GM21723 (cell line): ENCODE measurements around the gene GAK.
"Not testable (repeated sequence)": the region's sequence is repeated elsewhere in the genome, so short reads cannot be mapped to it uniquely, and the experiment has no call there.

Experiments used
- ATAC-seq: cut with Tn5 transposase; IDR thresholded peaks from one replicate; pipeline ENCODE4 v1.9.1; 2021; ENCODE audit warnings: mild to moderate bottlenecking, moderate library complexity; ENCODE audit not compliant: unreplicated experiment

Gene GAK

GRCh38 chr4:821181-821591 lies 110.9 kb downstream of the GAK start:
- no peak for ATAC-seq

DNA sequence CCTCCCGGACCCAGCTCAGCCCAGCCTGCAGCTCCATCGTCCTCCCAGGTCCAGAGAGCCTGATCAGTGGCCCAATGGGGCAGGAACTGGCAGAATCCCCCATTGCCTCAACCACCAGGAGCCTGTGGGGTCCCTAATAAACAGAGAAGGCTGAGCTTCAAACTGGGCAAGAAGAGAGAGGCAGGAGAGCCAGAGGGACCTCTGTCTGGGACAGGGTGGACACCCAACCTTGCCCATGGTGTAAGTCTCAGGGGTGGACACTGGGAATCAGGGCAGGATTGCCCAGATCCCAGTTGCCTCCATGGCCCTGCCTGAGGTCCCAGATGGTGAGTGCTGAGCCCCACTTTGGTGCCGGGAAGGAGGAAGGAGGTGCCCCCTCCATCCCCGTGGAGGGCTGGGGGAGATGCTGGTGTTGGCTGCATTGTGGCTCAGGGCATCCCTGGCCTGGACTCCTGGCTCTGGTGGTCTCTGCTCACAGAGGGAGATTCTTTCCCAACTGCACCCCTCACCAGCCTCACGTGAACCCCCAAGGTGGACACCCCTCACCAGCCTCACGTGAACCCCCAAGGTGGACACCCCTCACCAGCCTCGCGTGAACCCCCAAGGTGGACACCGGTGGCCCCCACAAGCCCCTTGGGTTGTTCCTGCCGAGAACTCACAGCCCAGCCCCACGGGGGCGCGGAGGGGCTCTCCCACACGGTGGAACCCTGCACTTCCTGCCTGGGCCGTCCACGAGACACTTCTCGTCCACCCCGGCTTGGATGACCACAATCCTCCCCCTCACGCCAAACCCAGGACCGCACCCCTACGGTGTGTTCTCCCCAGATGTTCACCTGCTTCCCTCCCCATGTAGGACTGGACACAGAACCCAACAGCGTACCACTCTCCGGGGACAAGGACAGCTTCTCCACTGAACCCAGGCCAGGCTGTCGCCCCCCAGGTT lies 111.6 kb downstream of the GAK start:
- ATAC-seq, result no peak

DNA sequence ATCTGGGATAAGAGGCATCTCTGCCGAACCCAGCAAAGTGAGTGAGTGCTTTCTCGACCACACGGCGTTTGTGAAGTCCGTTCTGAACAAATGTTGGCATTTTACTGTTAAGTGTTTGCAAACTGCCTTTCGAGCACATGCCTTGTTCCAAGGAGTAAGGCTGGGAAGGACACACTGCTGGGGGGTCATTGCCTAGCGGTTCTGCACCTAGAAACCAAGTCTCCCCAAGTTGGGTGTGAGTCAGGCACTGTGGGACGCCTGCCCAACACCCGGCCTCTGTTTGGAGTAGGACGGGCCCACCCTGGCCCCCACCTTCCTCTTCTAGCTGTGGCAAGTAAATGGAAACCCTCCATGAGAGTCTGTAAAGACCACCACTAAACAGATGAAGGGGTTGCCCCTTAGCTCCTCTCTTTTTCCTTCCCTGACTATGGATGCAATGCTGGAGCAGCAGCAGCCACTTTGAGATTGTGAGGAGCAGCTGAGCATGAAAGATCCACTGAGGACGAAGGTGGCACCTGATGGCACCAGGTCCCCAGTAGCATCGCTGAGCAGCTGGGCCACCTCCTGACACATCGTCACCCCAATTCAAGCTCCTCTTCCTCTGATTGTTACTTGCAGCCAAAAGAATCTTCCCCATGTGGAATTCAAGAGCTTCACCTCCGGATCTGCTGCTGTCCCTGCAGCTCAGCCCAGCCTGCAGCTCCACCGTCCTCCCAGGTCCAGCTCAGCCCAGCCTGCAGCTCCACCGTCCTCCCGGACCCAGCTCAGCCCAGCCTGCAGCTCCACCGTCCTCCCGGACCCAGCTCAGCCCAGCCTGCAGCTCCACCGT lies 112.5 kb downstream of the GAK start:
- no peak for ATAC-seq

DNA sequence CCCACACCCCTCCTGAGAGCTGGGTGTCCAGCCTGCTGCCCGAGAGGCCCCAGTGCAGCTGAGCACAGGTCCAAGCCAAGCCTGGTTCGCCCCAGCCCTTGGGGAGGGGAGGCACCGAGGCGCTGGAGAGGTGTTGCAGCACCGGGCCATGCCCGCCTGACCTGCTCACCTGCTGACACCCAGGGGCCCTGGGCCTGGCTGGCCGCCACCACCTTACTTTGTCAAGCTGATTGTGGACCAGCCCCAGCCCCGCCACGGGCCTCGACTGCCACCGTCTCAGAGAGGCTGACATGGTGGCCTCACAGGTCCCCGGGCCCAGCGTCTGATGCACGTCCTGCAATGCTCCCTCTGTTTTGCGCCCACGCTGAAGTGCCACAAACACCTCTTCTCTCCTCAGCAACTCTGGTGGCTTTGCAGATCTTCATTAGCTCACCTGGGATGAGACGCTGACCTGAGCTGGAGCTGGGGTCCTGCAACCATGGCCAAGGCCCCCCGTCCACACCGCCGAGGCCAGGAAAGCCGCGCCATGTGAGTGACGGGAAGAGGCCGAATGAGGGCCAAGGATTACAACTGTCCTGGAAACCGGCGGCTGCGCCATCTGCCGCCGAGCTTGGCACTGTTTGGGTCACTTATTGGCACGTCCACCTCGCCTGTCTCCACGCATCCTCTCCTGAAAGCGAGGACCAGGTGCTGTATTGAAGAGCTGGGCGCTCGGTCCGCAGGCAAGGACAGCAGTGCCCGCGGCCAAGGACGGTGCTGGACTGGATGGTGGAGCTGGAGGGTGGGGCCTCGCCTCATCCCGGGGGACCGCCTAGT lies 113.8 kb downstream of the GAK start:
- ATAC-seq, result no peak

- no peak for ATAC-seq
These were observed 116.5 kb downstream of the GAK start for GRCh38 chr4:815464-816146.

- no peak for ATAC-seq
These were observed 117.7 kb downstream of the GAK start for GRCh38 chr4:814312-814850.

DNA sequence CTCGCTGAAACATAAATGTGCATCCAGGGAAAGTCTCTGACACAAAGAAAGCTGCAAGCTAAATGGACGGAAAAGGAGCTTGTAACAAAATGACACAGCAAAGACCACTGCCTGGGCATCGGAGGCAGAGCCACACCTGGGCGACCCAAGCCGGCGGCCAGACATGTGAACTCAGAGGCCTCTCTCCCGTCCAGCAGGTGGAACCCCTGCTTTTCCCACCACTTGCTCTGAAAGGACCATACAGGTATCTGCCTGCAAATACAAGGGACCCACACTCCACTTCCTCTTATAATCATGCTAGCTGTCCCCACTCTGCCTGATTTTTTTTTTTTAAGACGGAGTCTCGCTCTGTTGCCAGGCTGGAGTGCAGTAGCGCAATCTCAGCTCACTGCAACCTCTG lies 118.2 kb downstream of the GAK start:
- no peak for ATAC-seq

GRCh38 chr4:808860-809570 lies 123.1 kb downstream of the GAK start:
- ATAC-seq, result no peak

GRCh38 chr4:807792-808191 lies 124.3 kb downstream of the GAK start:
- ATAC-seq, result no peak

- ATAC-seq, result not testable (repeated sequence)
These were observed 125.1 kb downstream of the GAK start for GRCh38 chr4:806979-807378.

DNA sequence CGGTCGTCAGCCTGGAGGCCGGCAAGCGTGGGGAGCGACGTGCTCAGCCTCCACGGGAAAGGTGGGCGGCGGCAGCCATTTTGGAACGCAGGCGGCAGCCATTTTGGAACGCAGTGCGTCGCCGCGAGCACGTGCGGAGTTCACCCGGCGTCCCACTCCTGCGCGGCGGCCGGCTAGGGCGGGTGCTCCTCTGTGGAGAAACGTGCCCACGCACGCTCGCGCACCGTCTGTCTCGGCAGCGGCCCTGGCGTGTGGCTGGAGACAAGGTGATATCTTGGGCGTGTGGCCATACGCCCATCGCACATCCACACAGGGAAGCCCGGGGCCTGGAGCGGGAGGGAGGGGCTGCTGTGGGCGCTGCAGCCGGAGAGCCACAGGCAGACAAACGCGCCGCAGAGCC lies 127.3 kb downstream of the GAK start:
- no peak for ATAC-seq

GRCh38 chr4:803884-804283 lies 128.2 kb downstream of the GAK start:
- no peak for ATAC-seq

DNA sequence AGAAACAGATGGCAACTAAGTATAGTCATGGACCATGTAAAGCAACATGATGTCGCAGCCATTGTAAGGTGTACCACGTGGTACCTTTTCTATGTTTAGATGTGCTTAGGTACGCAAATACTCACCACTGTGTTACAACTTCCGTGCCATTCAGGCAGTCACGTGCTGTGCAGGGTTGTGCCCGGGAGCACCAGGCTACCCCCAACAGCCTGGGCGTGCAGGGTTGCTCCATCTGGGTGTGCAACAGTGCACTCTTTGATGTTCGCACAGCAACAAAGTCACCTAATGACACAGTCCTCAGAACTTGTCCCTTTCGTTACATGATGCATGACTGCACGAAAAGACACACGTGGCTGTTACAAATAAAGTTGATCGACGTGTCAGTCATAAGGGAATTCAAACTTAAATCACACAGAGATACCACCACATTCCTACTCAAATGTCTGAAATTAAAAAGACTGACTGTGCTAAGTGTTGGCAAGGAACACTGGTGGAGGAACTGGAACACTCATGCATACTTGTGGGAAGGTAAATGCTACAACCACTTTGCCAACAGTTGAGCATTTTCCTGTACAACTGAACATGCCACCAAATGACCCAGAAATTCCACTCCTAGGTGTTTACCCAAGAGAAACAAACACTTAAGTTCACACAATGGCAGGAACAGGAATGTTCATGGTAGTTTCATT lies 130.5 kb downstream of the GAK start:
- ATAC-seq, result no peak
